Measurements from ENCODE around the gene CCNQ.

DNA sequence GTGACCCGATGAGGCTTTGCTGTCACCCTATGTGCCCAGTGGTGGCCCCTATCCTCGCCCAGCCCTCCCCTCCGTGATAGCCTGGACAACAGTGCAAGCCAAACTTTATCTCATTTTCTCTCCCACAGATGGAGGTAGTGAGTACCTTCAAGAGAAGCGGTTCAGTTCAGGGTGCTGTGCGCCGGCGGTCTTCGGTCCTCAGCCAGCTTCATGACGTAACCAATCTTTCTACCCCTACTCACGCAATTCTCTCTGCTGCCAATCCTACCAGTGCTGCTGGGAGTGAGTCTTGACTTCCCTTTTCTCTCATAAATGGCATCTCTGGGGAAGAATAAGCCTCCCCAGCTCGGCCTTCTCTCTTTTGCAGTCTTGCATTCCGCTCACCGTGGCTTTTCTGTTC lies 29.5 kb downstream of the CCNQ start:
- TF ChIP-seq, protein P1, sequence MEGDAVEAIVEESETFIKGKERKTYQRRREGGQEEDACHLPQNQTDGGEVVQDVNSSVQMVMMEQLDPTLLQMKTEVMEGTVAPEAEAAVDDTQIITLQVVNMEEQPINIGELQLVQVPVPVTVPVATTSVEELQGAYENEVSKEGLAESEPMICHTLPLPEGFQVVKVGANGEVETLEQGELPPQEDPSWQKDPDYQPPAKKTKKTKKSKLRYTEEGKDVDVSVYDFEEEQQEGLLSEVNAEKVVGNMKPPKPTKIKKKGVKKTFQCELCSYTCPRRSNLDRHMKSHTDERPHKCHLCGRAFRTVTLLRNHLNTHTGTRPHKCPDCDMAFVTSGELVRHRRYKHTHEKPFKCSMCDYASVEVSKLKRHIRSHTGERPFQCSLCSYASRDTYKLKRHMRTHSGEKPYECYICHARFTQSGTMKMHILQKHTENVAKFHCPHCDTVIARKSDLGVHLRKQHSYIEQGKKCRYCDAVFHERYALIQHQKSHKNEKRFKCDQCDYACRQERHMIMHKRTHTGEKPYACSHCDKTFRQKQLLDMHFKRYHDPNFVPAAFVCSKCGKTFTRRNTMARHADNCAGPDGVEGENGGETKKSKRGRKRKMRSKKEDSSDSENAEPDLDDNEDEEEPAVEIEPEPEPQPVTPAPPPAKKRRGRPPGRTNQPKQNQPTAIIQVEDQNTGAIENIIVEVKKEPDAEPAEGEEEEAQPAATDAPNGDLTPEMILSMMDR (conservative IDR thresholded peaks at IDR 0.05): no peak
- no peak for TF ChIP-seq EZH2 (IDR thresholded peaks at IDR 0.05; ENCODE audit: low read depth)
